GM04504 (cell line): ENCODE data around the gene SVIL.

Experiments used
- DNase-seq: peaks from one replicate; pipeline ENCODE4 v3.0.0-alpha.2; 2012; ENCODE audit warnings: low read depth

SVIL gene

DNA sequence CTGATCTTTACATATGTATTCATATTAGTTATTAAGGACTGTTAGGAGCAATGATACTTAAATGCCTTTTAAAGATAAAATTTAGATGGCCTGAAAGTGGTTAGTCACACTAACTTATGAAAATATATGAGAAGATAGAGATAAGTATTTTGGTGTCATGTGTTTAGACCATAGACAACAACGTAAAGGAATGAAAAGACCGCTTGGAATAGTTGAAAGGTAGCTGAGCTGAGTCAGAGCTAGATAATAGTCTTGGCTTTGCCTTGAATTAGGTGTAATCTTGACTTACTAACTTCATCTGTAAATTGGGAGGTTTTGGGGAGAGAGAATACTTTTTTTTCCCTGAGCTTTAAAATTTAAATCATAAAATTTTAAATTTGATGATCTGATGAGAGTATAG, 218.9 kb downstream of the SVIL start:
- no peak for DNase-seq

- DNase-seq = no peak
These were observed 220.3 kb downstream of the SVIL start for GRCh38 chr10:29414501-29414900.

DNA sequence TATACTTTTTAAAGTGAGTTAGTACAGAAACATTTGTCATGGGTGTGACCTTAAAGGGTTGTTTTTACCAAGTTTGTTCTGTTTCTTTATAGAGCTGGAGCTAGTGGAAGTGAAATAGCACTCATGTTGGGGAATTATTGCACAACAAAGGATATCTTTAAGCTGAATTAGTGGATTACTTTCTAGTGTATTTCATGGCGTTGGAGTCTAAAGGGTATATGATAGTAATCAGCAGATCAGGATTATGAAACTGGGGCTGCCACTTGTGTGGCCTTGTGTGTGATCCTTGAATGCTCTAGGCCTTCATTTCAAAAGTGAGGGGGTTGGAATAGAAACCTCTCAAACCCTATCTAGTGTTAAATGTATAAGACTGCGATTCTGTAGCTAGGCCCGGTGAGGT, 222.3 kb downstream of the SVIL start:
- DNase-seq = no peak

GRCh38 chr10:29411666-29412315, 223.0 kb downstream of the SVIL start:
- no peak for DNase-seq

DNA sequence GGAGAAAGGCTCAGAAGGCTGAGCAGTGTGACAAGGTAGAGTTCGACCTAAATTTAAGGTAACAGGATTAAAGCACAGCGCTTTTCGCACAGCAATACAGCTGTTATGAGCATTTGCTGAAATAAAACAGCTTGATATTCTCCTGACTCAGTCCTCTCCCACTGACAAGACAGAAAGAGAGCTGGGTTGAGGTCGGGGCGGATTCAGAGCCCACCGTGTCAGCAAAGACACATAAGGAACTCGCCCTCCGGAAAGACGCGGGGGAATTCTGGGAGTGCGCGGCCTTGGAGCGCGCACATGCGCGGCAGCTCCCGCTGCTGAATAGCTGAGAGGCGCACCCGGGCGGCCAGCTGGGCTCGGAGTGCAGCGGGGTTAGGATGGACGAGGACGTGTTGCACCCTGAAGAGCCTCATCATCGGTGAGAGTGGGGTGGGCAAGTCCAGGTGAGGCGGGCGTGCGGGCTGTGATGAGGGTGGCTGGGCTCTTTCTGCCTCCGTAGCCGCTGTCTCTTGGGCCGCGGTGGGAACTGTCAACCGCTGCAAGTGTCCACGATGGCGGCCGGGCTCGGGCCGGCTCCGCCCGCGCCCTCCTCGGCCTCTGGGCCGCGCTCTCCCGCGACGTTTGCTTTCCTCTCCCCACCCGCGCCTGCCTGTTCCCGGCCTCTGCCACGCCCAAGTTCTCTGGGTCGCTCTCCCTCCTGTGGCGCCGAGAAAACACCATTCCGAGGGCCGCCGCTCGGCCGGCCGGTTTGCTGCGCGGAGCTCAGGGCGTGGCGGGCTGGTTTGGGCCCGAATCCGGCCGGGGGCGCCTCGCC, 225.3 kb downstream of the SVIL start:
- DNase-seq = peak; percentile 44

DNA sequence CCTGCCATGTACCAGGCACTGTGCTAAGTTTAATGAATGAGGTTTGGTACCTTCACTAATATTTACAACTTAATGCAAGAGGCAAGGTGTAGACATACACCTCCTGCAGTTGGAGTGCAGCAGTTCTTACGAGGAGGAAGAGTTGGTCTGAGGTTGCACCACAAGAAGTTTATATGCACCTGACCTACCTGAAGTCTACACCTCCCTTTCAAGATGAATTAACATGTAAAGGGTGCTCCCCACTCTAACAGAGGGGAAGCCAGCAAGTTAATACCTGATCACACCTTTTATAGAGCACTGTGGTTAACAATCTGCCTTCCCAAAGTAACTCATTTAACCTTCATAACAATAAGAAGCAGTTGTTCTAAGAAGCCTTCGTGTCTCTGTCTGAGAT, 225.9 kb downstream of the SVIL start:
- no peak for DNase-seq
